Vagina (tissue), 2 donors: ENCODE data around the gene PLK3. TPM values are rescaled to one million over a fixed set of nuclear protein-coding genes. Genes with fewer than 3 reads are reported as not detected.
A peak's percentile ranks its signal among the peaks of the same experiment; 100 is the strongest.

Experiments used
- DNase-seq, 2 donors: peaks; one replicate each; pipeline ENCODE4 v3.0.0-alpha.2; 2017; ENCODE audit errors: extremely low spot score in 2 of 2
- H3K27ac ChIP-seq: fragments of 200-600 bp; sonication (generic); one replicate; pipeline ENCODE4 v1.5.1; 2019
- H3K27me3 ChIP-seq: fragments of 200-600 bp; sonication (generic); one replicate; pipeline ENCODE4 v1.5.1; 2019
- H3K36me3 ChIP-seq, 2 donors: fragments of 200-600 bp; sonication (generic); one replicate each; pipeline ENCODE4 v1.5.1; 2017 to 2019
- H3K4me1 ChIP-seq: fragments of 200-600 bp; sonication (generic); one replicate; pipeline ENCODE4 v1.5.1; 2019
- H3K4me3 ChIP-seq, 2 donors: fragments of 200-600 bp; sonication (generic); 1 replicate in 1 of 2; 2 replicates in 1 of 2; pipeline ENCODE4 v1.5.1; 2016 to 2019
- H3K9me3 ChIP-seq: fragments of 200-600 bp; sonication (generic); one replicate; pipeline ENCODE4 v1.5.1; 2019
- POLR2A ChIP-seq, 2 donors: fragments of 450-650 bp; IDR thresholded peaks; one replicate each; pipeline ENCODE4 v1.6.1; 2017; ENCODE audit warnings: antibody characterized with exemption in 2 of 2, mild to moderate bottlenecking in 2 of 2, moderate library complexity in 2 of 2
- POLR2AphosphoS5 ChIP-seq, 2 donors: sonication (generic); formaldehyde crosslinking; IDR thresholded peaks; one replicate each; pipeline ENCODE4 v1.9.0; 2017; ENCODE audit warnings: antibody characterized with exemption in 2 of 2, mild to moderate bottlenecking in 2 of 2, low read depth in 1 of 2; ENCODE audit not compliant: insufficient read depth in 1 of 2
- intact Hi-C: fragments of 100-400 bp; cut with DNase I; formaldehyde crosslinking; loops from one replicate; pipeline ENCODE4 v1.15.1; 2023
- total RNA-seq: library from RNA; depleted of rRNA; stranded (reverse); fragments of >200 nt; gene quantifications from one replicate; pipeline ENCODE4 v1.2.3, GENCODE V29; 2016
- TF ChIP-seq, protein P1 (sequence below), 3 experiments: fragments of 450-650 bp in 2 of 3; fragments of 200-600 bp in 1 of 3; sonication (generic) in 1 of 3; IDR thresholded peaks; one replicate each; pipeline ENCODE4 v1.5.1; 2017 to 2019; ENCODE audit warnings: antibody characterized with exemption in 3 of 3, mild to moderate bottlenecking in 2 of 3, moderate library complexity in 2 of 3

The PLK3 gene
- total RNA-seq, 1 donor from 2014 or later = 77.6 TPM

DNA sequence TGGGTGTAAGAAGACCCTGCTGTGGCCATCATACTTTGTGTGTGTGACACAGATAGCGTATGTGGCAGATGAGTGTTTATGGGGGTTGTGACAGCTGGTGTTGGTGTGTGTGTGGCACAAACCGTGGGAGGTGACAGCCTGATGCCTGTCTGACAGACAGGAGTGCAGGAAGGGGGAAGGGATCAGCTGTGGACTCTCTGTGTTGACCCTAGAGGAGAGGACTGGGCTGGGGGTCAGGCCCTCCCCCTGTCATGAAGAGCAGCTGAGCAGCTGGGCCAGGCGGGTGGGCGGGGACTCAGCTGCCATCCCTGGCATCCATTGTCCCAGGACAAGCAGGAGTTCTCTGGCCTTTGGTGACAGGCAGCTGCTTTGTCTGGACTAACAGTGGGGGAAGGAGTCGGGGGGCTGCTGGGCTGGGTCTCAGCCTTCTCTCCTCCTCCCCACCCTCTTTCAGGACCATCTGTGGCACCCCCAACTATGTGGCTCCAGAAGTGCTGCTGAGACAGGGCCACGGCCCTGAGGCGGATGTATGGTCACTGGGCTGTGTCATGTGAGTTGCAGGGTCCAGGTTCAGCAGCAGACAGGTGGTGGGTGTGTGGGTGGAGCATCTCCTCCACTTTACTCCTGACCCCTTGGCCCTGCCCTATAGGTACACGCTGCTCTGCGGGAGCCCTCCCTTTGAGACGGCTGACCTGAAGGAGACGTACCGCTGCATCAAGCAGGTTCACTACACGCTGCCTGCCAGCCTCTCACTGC, 2.3 kb downstream of the PLK3 start:
- H3K36me3 ChIP-seq = peaks cover 4 to 36% of the 10 kb centered on the region in 2 donors
- no peaks in the 10 kb centered on the region for H3K27me3 ChIP-seq
- TF ChIP-seq POLR2A (IDR thresholded peaks at IDR 0.05) = no peak
- H3K4me1 ChIP-seq = peaks cover 64% of the 10 kb centered on the region
- intact Hi-C loops = no loop called here
- DNase-seq = no peak
- H3K9me3 ChIP-seq = no peaks in the 10 kb centered on the region
- H3K4me3 ChIP-seq = peak overlapping the region; percentile 86 to 100
- peak overlapping the region; percentile 93 for H3K27ac ChIP-seq

DNA sequence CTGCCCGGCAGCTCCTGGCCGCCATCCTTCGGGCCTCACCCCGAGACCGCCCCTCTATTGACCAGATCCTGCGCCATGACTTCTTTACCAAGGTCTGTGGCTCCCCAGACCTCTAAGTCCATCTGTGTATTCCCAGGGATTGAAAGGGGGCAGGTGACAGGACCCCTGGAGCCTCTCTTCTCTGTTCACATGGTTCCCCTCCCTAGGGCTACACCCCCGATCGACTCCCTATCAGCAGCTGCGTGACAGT, 2.8 kb downstream of the PLK3 start:
- TF ChIP-seq POLR2AphosphoS5 (IDR thresholded peaks at IDR 0.05; ENCODE audit: insufficient read depth in 1 of 2, low read depth in 1 of 2) = no peak
- TF ChIP-seq POLR2A (IDR thresholded peaks at IDR 0.05) = no peak
- TF ChIP-seq, protein P1, sequence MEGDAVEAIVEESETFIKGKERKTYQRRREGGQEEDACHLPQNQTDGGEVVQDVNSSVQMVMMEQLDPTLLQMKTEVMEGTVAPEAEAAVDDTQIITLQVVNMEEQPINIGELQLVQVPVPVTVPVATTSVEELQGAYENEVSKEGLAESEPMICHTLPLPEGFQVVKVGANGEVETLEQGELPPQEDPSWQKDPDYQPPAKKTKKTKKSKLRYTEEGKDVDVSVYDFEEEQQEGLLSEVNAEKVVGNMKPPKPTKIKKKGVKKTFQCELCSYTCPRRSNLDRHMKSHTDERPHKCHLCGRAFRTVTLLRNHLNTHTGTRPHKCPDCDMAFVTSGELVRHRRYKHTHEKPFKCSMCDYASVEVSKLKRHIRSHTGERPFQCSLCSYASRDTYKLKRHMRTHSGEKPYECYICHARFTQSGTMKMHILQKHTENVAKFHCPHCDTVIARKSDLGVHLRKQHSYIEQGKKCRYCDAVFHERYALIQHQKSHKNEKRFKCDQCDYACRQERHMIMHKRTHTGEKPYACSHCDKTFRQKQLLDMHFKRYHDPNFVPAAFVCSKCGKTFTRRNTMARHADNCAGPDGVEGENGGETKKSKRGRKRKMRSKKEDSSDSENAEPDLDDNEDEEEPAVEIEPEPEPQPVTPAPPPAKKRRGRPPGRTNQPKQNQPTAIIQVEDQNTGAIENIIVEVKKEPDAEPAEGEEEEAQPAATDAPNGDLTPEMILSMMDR (IDR thresholded peaks at IDR 0.05) = no peak
- Histone ChIP-seq H3K9me3 (no peaks in the 10 kb centered on the region), H3K27me3 (no peaks in the 10 kb centered on the region), H3K4me3 (no peak overlapping the region), H3K36me3 (peaks cover 4 to 36% of the 10 kb centered on the region in 2 donors), H3K4me1 (peaks cover 69% of the 10 kb centered on the region), H3K27ac (peak overlapping the region; percentile 93)
- intact Hi-C loops = no loop called here
- DNase-seq = no peak

DNA sequence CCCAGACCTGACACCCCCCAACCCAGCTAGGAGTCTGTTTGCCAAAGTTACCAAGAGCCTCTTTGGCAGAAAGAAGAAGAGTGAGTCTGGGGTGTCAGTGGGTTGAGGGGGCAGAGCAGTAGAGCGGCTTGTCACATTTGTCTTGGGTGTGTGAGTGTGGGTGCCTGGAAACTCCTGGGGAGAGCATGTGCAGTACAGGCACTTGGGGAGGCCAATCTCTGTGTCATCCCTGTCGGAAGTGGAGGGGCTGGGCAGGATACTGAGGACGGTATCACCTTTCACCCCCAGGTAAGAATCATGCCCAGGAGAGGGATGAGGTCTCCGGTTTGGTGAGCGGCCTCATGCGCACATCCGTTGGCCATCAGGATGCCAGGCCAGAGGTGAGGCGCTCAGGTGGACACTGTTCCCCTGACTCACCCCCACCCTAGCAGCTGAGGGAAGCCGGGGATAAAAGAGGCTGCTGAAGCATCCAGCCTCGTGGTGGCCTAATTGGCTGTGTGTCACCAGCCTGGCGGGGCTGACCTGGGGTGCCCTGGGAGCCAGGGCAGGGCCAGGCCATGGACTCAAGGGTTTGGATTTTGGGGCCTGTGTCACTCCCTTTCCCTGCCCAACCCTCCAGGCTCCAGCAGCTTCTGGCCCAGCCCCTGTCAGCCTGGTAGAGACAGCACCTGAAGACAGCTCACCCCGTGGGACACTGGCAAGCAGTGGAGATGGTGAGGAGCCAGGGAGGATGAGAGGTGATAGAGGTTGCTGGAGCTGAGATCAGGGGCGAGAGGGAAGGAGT, 3.3 kb downstream of the PLK3 start:
- peak in 1 of 2 donors; percentile 83 for DNase-seq
- no peaks in the 10 kb centered on the region for H3K9me3 ChIP-seq
- TF ChIP-seq, protein P1 (IDR thresholded peaks at IDR 0.05) = no peak
- TF ChIP-seq POLR2AphosphoS5 (IDR thresholded peaks at IDR 0.05; ENCODE audit: insufficient read depth in 1 of 2, low read depth in 1 of 2) = no peak
- intact Hi-C loops = no loop called here
- no peaks in the 10 kb centered on the region for H3K27me3 ChIP-seq
- H3K4me3 ChIP-seq = no peak overlapping the region
- H3K4me1 ChIP-seq = peaks cover 74% of the 10 kb centered on the region
- peaks cover 4 to 36% of the 10 kb centered on the region in 2 donors for H3K36me3 ChIP-seq
- peak overlapping the region; percentile 93 for H3K27ac ChIP-seq

- Histone ChIP-seq H3K27me3 (no peaks in the 10 kb centered on the region), H3K36me3 (peaks cover 4 to 36% of the 10 kb centered on the region in 2 donors), H3K9me3 (no peaks in the 10 kb centered on the region), H3K27ac (peak overlapping the region; percentile 100), H3K4me1 (peaks cover 87% of the 10 kb centered on the region), H3K4me3 (no peak overlapping the region)
- TF ChIP-seq, protein P1 (IDR thresholded peaks at IDR 0.05) = no peak
- TF ChIP-seq POLR2A (IDR thresholded peaks at IDR 0.05) (no peak), POLR2AphosphoS5 (IDR thresholded peaks at IDR 0.05; ENCODE audit: insufficient read depth in 1 of 2, low read depth in 1 of 2) (no peak)
- no peak for DNase-seq
- intact Hi-C loops = no loop called here
These were observed 5.3 kb downstream of the PLK3 start for GRCh38 chr1:44805311-44806024.

- no peak overlapping the region for H3K4me3 ChIP-seq
- H3K27ac ChIP-seq = peak overlapping the region; percentile 100
- TF ChIP-seq POLR2A (IDR thresholded peaks at IDR 0.05) (no peak), POLR2AphosphoS5 (IDR thresholded peaks at IDR 0.05; ENCODE audit: insufficient read depth in 1 of 2, low read depth in 1 of 2) (no peak)
- TF ChIP-seq, protein P1 (IDR thresholded peaks at IDR 0.05) = no peak
- peaks cover 4 to 36% of the 10 kb centered on the region in 2 donors for H3K36me3 ChIP-seq
- intact Hi-C loops = no loop called here
- H3K9me3 ChIP-seq = no peaks in the 10 kb centered on the region
- no peak for DNase-seq
- peaks cover 87% of the 10 kb centered on the region for H3K4me1 ChIP-seq
- H3K27me3 ChIP-seq = no peaks in the 10 kb centered on the region
These were observed 6.0 kb downstream of the PLK3 start for GRCh38 chr1:44806025-44806703.
